Naive B cell (primary cell): ENCODE data around the gene RPTOR. TPM values are rescaled to one million over a fixed set of nuclear protein-coding genes. Genes with fewer than 3 reads are reported as not detected.

Experiments used
- ATAC-seq, 2 donors: fragments of 150-1000 bp; cut with Tn5 transposase; 2 replicates each; pipeline ENCODE4 v1.10.0; 2021; ENCODE audit warnings: low read depth in 2 of 2, mild to moderate bottlenecking in 2 of 2, moderate library complexity in 2 of 2
- DNase-seq: peaks from one replicate; pipeline ENCODE4 v3.0.0; 2022
- H3K27ac Mint-ChIP-seq, 6 donors: one replicate each; pipeline ENCODE4 v1.8.0; 2020 to 2022; ENCODE audit warnings: mild to moderate bottlenecking in 6 of 6, mixed read lengths in 6 of 6, moderate library complexity in 5 of 6, inconsistent platforms in 2 of 6
- H3K27me3 Mint-ChIP-seq, 3 donors: one replicate each; pipeline ENCODE4 v1.8.0; 2021 to 2022; ENCODE audit warnings: mixed read lengths in 3 of 3, mild to moderate bottlenecking in 1 of 3
- H3K36me3 Mint-ChIP-seq, 2 donors: one replicate each; pipeline ENCODE4 v1.8.0; 2020 to 2022; ENCODE audit warnings: mixed read lengths in 2 of 2, inconsistent platforms in 1 of 2, mild to moderate bottlenecking in 1 of 2
- H3K4me1 Mint-ChIP-seq, 3 donors: one replicate each; pipeline ENCODE4 v1.8.0; 2020 to 2022; ENCODE audit warnings: mixed read lengths in 3 of 3, inconsistent platforms in 1 of 3, mild to moderate bottlenecking in 1 of 3, moderate library complexity in 1 of 3
- H3K4me3 Mint-ChIP-seq, 8 donors: one replicate each; pipeline ENCODE4 v1.8.0; 2020 to 2022; ENCODE audit warnings: mild to moderate bottlenecking in 8 of 8, mixed read lengths in 8 of 8, moderate library complexity in 8 of 8, inconsistent platforms in 2 of 8
- H3K9me3 Mint-ChIP-seq, 7 donors: one replicate each; pipeline ENCODE4 v1.8.0; 2020 to 2022; ENCODE audit warnings: mixed read lengths in 7 of 7, mild to moderate bottlenecking in 5 of 7, inconsistent platforms in 2 of 7, moderate library complexity in 1 of 7
- polyA plus RNA-seq, 6 donors: library from polyadenylated mRNA; unstranded; fragments of 300-500 nt; fragmentation: Illumina TruSeq; gene quantifications; one replicate each; pipeline ENCODE4 v1.2.3, GENCODE V29; 2021; ENCODE audit warnings: low read depth in 6 of 6

The RPTOR gene
- polyA plus RNA-seq, 6 donors from 2014 or later: 5.5 to 13.9 (median 9.0) TPM

DNA sequence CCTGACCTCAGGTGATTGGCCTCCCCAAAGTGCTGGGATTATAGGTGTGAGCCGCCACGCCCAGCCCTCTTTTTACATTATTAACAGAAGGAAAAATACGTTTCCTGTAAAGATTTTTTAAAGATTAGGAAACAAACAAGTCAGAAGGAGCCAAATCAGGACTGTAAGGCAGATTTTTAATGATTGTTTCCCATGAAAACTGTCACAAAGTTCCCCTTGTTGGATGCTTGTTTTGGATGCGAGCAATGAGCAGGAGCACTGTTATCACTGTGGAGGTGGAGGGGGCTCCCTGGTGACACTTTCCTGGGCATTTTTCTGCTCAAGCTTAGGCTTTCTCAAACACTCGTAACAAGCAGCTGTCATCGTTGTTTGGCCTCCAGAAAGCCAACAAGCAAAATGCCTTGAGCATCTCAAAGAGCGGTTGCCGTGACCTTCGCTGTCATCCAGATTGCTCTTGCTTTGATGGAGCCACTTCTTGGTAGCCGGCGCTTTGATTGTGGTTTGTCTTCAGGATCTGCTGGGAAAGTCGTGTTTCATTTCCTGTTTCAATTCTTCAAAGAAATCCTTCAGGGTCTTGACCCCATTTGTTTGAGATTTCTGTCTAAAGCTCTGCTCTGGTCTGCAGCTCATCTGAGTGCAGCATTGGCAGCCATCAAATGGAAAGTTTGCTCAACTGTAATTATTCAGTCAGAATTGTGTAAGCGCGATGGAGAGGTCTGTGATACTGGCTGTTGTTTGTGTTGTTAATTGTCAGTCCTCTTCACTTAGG, 128.7 kb downstream of the RPTOR start:
- ATAC-seq: no peak
- Mint-ChIP-seq H3K4me1 (peaks cover 30 to 57% (median 35%) of the 10 kb centered on the region in 3 donors), H3K36me3 (peaks cover 6 to 13% of the 10 kb centered on the region in 2 donors), H3K9me3 (no peaks in the 10 kb centered on the region), H3K27ac (peak overlapping the region in 2 of 6 donors; percentile 32 to 78), H3K27me3 (no peaks in the 10 kb centered on the region), H3K4me3 (peak overlapping the region in 4 of 8 donors; percentile 25 to 63 (median 51))
- DNase-seq: no peak

DNA sequence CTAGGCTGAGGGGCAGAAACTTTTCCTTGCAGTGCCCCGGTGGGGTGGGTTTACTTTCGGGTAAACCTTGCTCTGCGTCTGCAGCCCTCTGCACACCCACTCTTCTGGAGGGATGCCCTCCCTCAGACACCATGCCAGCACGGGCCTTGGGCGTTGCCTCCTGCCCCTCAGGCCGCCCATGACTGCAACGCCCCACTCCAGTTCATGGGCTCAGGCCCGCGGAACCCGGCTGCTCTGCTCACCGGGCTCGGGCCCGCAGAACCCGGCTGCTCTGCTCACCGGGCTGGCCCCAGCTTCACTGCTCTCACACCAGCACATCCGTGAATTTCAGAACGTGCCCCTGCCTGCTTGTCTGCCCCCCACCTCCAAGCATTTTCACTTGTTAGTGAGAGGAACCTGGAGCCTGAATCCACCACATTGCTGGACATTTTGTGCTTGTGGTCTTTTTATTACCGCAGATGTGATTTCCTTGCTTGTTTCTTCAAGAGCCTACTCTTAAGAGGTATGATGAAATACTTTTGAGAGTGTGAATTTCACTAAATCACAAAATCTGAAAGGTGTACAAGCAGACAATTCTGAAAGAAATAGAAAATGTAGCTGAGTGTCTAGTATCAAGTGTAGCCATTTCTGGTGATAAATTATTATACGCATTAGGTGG, 130.9 kb downstream of the RPTOR start:
- Mint-ChIP-seq H3K27ac (peak overlapping the region in 2 of 6 donors; percentile 38 to 70), H3K27me3 (no peaks in the 10 kb centered on the region), H3K4me1 (peaks cover 45 to 68% (median 46%) of the 10 kb centered on the region in 3 donors), H3K36me3 (peaks cover 6 to 13% of the 10 kb centered on the region in 2 donors), H3K4me3 (peak overlapping the region in 2 of 8 donors; percentile 20 to 64), H3K9me3 (no peaks in the 10 kb centered on the region)
- DNase-seq (no peak), ATAC-seq (no peak)

DNA sequence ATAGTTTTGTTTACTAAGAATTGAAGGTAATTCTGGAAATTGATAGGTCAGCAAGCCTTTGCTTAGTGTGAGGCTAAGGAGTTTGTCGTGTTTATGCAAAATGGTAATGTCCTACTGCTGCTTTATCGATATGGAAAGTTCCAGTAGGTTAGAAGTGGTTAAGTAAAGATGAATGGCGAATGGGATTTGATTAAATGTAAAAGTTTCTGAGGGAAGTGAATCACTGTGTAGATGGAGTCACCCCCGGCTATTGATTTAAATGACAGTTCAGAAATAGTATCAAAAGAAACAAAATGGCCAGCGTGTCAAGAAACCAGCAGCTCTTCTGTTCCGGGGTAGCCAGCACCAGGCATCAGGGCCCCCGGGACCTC, 131.4 kb downstream of the RPTOR start:
- H3K27me3 Mint-ChIP-seq: no peaks in the 10 kb centered on the region
- peaks cover 4 to 8% of the 10 kb centered on the region in 2 donors for H3K36me3 Mint-ChIP-seq
- no peak for ATAC-seq
- H3K4me3 Mint-ChIP-seq: peak overlapping the region in 1 of 8 donors; percentile 20
- peaks cover 40 to 67% (median 46%) of the 10 kb centered on the region in 3 donors for H3K4me1 Mint-ChIP-seq
- no peak for DNase-seq
- peak overlapping the region in 2 of 6 donors; percentile 38 to 70 for H3K27ac Mint-ChIP-seq
- no peaks in the 10 kb centered on the region for H3K9me3 Mint-ChIP-seq

DNA sequence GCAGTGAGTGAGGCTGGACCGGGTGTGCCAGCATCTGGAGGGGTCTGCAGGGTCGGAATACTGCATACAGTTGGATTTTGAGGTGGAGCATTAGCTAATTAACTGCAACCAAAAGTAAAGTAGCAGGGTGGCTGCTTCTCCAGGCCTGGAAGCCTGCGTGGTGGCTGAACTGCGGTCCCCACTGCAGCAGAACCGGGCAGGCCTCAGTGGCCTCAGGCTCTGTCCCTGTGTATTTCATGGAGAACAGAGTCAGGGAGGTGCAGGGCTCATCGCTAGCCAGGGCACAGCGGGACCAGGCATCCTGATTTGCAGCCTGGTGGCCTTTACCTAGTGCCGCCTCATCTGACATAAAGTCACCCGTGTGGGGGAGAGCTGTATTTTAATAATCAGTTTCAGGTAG, 131.9 kb downstream of the RPTOR start:
- no peaks in the 10 kb centered on the region for H3K27me3 Mint-ChIP-seq
- no peak overlapping the region for H3K4me3 Mint-ChIP-seq
- H3K9me3 Mint-ChIP-seq: no peaks in the 10 kb centered on the region
- H3K36me3 Mint-ChIP-seq: peaks cover 0 to 3% of the 10 kb centered on the region in 2 donors
- ATAC-seq: no peak
- H3K4me1 Mint-ChIP-seq: peaks cover 35 to 62% (median 46%) of the 10 kb centered on the region in 3 donors
- DNase-seq: no peak
- H3K27ac Mint-ChIP-seq: peak overlapping the region in 1 of 6 donors; percentile 41

DNA sequence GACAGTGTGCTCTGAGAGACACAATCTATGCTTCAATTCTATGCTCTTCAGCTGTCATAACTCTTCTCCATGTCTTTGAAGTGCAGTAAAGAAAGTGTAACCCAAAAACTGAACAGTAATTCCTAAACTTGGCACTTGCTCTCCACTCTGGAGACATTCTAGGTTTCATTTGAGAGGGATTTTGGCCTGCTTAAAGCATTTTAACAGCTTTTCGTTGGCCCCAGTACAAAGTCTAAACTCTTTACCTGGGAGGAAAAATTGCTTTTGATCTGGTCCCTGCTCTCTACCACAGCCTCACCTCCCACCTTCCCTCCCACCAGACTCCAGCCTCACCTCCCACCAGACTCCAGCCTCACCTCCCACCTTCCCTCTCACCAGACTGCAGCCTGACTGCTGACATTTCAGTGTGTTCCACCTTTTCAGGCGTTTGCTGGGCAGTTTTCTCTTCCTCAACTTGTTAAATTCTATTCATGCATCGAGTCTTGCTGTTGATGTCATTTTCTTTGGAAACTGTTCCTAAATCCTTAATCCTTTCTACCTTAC, 132.6 kb downstream of the RPTOR start:
- H3K9me3 Mint-ChIP-seq: no peaks in the 10 kb centered on the region
- ATAC-seq (no peak), DNase-seq (no peak)
- H3K4me1 Mint-ChIP-seq: peaks cover 37 to 62% (median 50%) of the 10 kb centered on the region in 3 donors
- no peaks in the 10 kb centered on the region for H3K27me3 Mint-ChIP-seq
- H3K4me3 Mint-ChIP-seq: no peak overlapping the region
- peak overlapping the region in 2 of 6 donors; percentile 24 to 61 for H3K27ac Mint-ChIP-seq
- no peaks in the 10 kb centered on the region for H3K36me3 Mint-ChIP-seq

DNA sequence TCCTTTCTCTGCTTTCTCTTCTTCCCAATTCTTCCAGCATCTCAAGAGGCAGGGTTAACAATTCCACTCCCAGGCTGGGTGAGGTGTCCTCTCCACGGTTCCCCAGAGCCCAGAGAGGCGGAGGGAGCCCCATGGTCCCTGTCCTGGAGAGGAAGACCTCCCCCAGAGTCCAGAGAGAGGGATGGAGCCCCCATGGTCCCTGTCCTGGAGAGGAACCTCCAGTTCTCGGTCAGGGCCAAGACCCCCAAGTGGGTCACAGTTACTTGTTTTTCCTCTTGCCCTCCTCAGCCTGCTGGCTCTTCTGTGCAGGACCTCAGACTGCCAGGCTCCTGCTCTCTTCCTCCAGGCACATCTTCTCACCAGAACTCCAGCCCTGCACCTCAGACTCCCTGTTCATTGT, 135.2 kb downstream of the RPTOR start:
- no peak for ATAC-seq

DNA sequence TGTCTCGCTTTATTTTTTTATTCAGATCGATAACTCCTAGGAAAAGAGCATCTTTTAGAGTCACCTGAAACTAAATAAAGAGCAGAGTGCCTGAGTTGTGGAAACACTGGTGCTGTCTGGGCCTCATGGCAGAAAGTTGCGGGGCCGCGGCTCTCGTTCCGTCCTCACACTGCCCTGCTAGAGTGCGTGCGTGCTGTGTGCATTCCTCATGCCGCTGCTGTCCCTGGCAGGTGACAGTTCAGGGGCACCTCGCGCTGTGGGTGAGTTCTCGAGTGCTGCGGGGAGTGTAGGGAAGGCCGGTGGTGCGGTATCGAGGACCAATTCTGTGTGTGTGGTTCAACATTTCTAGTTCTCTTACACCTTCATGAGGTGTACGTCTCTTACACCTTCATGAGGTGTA, 136.6 kb downstream of the RPTOR start:
- Mint-ChIP-seq H3K27me3 (no peaks in the 10 kb centered on the region), H3K36me3 (peaks cover 8% of the 10 kb centered on the region in 2 donors), H3K27ac (no peak overlapping the region), H3K4me3 (no peak overlapping the region), H3K9me3 (no peaks in the 10 kb centered on the region), H3K4me1 (peaks cover 33 to 46% (median 40%) of the 10 kb centered on the region in 3 donors)
- DNase-seq (no peak), ATAC-seq (no peak)

More for the DNA sequence above, 135.2 kb downstream of the RPTOR start:
- Mint-ChIP-seq H3K9me3 (no peaks in the 10 kb centered on the region), H3K27me3 (no peaks in the 10 kb centered on the region), H3K36me3 (peaks cover 8% of the 10 kb centered on the region in 2 donors), H3K4me1 (peaks cover 22 to 48% (median 42%) of the 10 kb centered on the region in 3 donors), H3K4me3 (peak overlapping the region in 3 of 8 donors; percentile 2 to 77 (median 5)), H3K27ac (peak overlapping the region in 3 of 6 donors; percentile 12 to 91 (median 44))
- no peak for DNase-seq

DNA sequence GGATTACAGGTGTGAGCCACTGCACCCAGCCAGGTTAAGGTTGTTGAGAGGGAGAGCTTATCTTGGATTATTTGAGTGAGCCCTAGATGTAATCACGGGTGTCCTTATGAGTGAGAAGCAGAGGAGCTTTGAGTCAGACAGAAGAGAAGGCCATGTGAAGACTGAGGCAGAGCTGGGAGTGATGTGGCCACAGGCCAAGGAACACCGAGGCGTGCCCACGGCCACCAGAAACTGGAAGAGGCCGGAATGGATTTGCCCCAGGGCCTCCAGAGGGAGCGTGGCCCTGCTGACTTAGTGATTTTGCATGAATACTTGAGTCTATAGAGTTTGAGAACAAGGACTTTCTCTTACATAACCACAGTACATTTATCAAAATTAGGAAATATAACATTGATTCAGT, 137.7 kb downstream of the RPTOR start:
- ATAC-seq (no peak), DNase-seq (no peak)
- Mint-ChIP-seq H3K27ac (peak overlapping the region in 1 of 6 donors; percentile 52), H3K27me3 (no peaks in the 10 kb centered on the region), H3K4me3 (no peak overlapping the region), H3K36me3 (peaks cover 13 to 14% of the 10 kb centered on the region in 2 donors), H3K4me1 (peaks cover 34 to 50% (median 34%) of the 10 kb centered on the region in 3 donors), H3K9me3 (no peaks in the 10 kb centered on the region)

DNA sequence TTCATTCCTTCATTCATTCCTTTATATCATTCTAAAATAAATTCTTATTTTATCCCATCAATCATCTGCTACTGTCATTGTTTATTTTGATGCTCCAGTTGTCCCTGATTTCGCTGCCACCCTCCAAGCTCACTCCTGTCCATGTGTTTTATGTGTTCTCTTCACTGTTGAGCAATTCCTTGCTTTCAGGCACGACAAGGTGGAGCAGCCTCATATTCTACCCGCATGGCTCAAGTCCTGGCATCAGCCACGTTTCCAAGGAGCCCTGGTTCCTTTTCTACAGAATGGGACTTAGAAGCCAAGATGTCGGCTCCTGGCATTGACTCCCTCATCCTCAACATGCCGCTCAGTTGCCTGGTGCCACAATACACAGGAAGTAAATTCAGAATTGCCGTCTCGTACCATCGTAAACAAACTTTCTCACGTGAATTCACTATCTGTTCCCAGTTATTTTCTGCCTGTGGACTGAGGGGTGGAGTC, 139.0 kb downstream of the RPTOR start:
- ATAC-seq: no peak
- peaks cover 13 to 23% of the 10 kb centered on the region in 2 donors for H3K36me3 Mint-ChIP-seq
- no peak for DNase-seq
- H3K9me3 Mint-ChIP-seq: peaks cover 0 to 1% (median 0%) of the 10 kb centered on the region in 7 donors
- H3K4me3 Mint-ChIP-seq: no peak overlapping the region
- H3K27ac Mint-ChIP-seq: peak overlapping the region in 2 of 6 donors; percentile 89
- H3K27me3 Mint-ChIP-seq: no peaks in the 10 kb centered on the region
- peaks cover 23 to 38% (median 31%) of the 10 kb centered on the region in 3 donors for H3K4me1 Mint-ChIP-seq

DNA sequence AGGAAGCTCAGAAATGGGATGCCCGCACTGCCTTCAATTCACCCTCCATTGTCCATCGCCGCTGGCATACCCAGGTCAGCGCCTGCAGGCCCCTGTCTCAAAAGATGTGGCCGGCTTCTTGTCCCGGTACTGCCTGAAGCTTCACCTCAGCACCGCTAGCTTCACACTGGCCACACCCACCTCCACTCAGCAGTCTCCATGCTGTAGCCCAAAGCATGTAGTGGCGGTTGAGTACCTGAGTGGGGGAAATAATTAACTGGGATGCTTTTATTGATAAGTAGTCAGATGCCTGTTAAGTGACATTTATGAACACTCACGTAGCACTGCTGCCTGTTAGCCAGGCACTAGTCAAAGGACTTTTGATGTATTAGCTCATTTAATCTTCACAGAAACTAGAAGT, 143.2 kb downstream of the RPTOR start:
- ATAC-seq: no peak
- DNase-seq: no peak
- Mint-ChIP-seq H3K27me3 (no peaks in the 10 kb centered on the region), H3K27ac (no peak overlapping the region), H3K4me1 (peaks cover 16 to 22% (median 16%) of the 10 kb centered on the region in 3 donors), H3K9me3 (peaks cover 0 to 1% (median 0%) of the 10 kb centered on the region in 7 donors), H3K36me3 (peaks cover 13 to 23% of the 10 kb centered on the region in 2 donors), H3K4me3 (no peak overlapping the region)

DNA sequence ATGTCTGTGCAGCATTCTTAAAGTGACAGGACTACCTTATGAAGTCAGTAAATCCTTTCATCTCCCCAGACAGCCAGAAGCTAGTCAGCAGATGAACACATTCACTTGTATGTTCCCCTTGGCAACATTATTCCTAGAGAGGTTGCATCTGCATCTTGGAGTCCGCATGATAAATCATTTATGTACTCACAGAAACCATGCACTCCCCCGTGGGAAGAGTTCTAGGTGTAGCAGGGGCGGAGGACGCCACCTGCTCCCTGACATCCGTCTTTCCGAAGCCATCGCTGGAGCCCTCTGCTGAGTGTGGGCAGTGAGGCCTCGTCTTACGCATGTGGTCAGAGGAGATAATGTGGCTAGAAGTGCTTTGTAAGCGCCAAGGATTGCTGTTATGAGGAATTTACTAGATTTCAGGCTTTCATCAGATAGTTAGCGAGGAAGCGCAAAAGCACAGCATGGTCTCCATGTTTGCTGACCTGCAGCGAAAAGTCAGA, 144.5 kb downstream of the RPTOR start:
- ATAC-seq: no peak
- Mint-ChIP-seq H3K36me3 (peaks cover 5 to 15% of the 10 kb centered on the region in 2 donors), H3K4me1 (peaks cover 16 to 19% (median 16%) of the 10 kb centered on the region in 3 donors), H3K9me3 (peaks cover 0 to 1% (median 0%) of the 10 kb centered on the region in 7 donors), H3K27ac (no peak overlapping the region), H3K27me3 (no peaks in the 10 kb centered on the region), H3K4me3 (peak overlapping the region in 1 of 8 donors; percentile 15)
- DNase-seq: no peak

DNA sequence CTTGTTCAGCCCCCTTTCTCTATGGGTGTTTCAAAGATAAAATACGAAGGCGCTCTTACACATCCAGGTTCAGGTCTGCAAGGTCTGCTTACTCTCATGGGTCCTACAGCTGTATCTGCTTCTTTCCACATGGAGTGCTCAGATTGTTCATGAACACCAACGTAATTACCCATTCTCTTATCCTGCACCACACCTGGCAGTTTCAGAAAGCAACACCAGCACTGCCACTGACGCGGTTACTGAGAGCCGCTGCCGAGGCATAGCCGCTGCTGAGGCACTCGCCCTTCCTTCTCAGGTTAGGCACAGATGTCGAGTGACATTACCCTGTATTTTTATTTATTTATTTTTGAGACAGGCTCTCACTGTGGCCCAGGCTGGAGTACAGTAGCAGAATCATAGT, 147.1 kb downstream of the RPTOR start:
- Mint-ChIP-seq H3K27me3 (no peaks in the 10 kb centered on the region), H3K27ac (peak overlapping the region in 1 of 6 donors; percentile 24)
- ATAC-seq: no peak

DNA sequence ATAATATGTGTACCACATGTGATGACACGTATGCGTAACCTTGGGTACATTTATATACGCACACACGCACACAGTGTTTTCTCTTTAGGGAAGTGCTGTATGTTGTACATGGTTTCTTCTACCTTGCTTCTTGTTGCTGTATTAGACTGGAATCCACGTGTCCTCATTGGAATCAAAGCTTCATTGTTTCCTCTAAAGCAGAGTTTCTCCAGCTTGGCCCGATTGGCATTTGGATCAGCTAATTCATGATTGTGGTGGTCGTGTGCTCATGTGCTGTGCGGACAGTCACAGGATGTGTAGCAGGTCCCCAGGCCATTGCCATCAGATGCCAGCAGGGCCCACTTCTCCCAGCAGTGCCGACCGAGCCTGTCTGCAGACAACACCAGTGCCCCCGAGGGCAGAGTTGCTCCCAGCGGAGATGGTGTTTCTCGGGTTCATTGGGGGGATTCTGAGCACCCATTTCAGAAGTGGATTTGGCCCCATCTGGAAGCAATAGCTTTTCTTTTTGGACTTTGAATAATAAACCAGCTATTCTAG, 148.4 kb downstream of the RPTOR start:
- Mint-ChIP-seq H3K36me3 (peaks cover 0 to 5% of the 10 kb centered on the region in 2 donors), H3K27ac (no peak overlapping the region), H3K27me3 (no peaks in the 10 kb centered on the region), H3K4me3 (no peak overlapping the region), H3K4me1 (peaks cover 18 to 34% (median 21%) of the 10 kb centered on the region in 3 donors), H3K9me3 (peaks cover 0 to 1% (median 0%) of the 10 kb centered on the region in 7 donors)
- no peak for DNase-seq
- no peak for ATAC-seq

More for the DNA sequence above, 147.1 kb downstream of the RPTOR start:
- H3K4me1 Mint-ChIP-seq: peaks cover 7 to 22% (median 15%) of the 10 kb centered on the region in 3 donors
- H3K36me3 Mint-ChIP-seq: peaks cover 5 to 14% of the 10 kb centered on the region in 2 donors
- peaks cover 0 to 1% (median 0%) of the 10 kb centered on the region in 7 donors for H3K9me3 Mint-ChIP-seq
- no peak for DNase-seq
- peak overlapping the region in 1 of 8 donors; percentile 3 for H3K4me3 Mint-ChIP-seq
